Stomach (tissue), 9 donors: ENCODE data around the gene COG5. TPM values are rescaled to one million over a fixed set of nuclear protein-coding genes. Genes with fewer than 3 reads are reported as not detected.
A peak's percentile ranks its signal among the peaks of the same experiment; 100 is the strongest.

Source experiments
- DNase-seq, 2 donors: peaks; one replicate each; pipeline versions ENCODE4 v3.0.0 to v3.0.0-alpha.2; 2013 to 2019
- H3K27ac ChIP-seq, 5 donors: fragments of 200-600 bp in 4 of 5; sonication (generic) in 4 of 5; one replicate each; pipeline ENCODE4 v1.5.1; 2013 to 2019; ENCODE audit warnings: mild to moderate bottlenecking in 1 of 5, moderate library complexity in 1 of 5
- H3K27me3 ChIP-seq, 3 donors: fragments of 200-600 bp; sonication (generic); one replicate each; pipeline ENCODE4 v1.5.1; 2017 to 2019; ENCODE audit warnings: mixed run types in 1 of 3
- H3K36me3 ChIP-seq, 4 donors: fragments of 200-600 bp; sonication (generic); 1 replicate in 3 of 4; 2 replicates in 1 of 4; pipeline ENCODE4 v1.5.1; 2016 to 2019
- H3K4me1 ChIP-seq, 4 donors: fragments of 200-600 bp; sonication (generic); one replicate each; pipeline ENCODE4 v1.5.1; 2016 to 2019
- H3K4me3 ChIP-seq, 4 donors: fragments of 200-600 bp; sonication (generic) in 3 of 4; one replicate each; pipeline ENCODE4 v1.5.1; 2016 to 2019; ENCODE audit warnings: mild to moderate bottlenecking in 1 of 4
- H3K9me3 ChIP-seq, 4 donors: fragments of 200-600 bp; sonication (generic); one replicate each; pipeline ENCODE4 v1.5.1; 2016 to 2019
- EP300 ChIP-seq: sonication (generic); formaldehyde crosslinking; IDR thresholded peaks from one replicate; pipeline ENCODE4 v1.6.1; 2017; ENCODE audit warnings: antibody characterized with exemption
- POLR2A ChIP-seq, 4 donors: fragments of 450-650 bp; IDR thresholded peaks; one replicate each; pipeline ENCODE4 v1.6.1; 2016; ENCODE audit warnings: antibody characterized with exemption in 4 of 4, control low read depth in 2 of 4, mild to moderate bottlenecking in 1 of 4, moderate library complexity in 1 of 4
- POLR2AphosphoS5 ChIP-seq, 3 donors: sonication (generic); formaldehyde crosslinking; IDR thresholded peaks; one replicate each; pipeline ENCODE4 v1.6.1; 2016; ENCODE audit warnings: antibody characterized with exemption in 3 of 3
- WGBS, 5 donors: extraction: QIAGEN DNeasy Blood & Tissue Kit in 3 of 5; methylation state at CpG; one replicate each; pipeline versions ENCODE4 v1.1.5 to v1.1.7; 2013 to 2018; 5-methylcytosine and 5-hydroxymethylcytosine counted together
- intact Hi-C: fragments of 100-400 bp; cut with DNase I; formaldehyde crosslinking; loops from one replicate; pipeline ENCODE4 v1.15.1; 2023; ENCODE audit warnings: low total_unique reads
- polyA plus RNA-seq, 3 donors: library from polyadenylated mRNA; stranded (reverse); fragments of 200-250 nt; gene quantifications; one replicate each; pipeline ENCODE4 v1.2.3, GENCODE V29; 2013
- total RNA-seq, 5 donors: library from RNA; depleted of rRNA; stranded (reverse); fragments of >200 nt; gene quantifications; one replicate each; pipeline versions ENCODE4 v1.1.0 to v1.2.3, GENCODE V29; 2014 to 2016
- TF ChIP-seq, protein P1 (sequence below), 7 experiments: fragments of 450-650 bp in 4 of 7; fragments of 200-600 bp in 3 of 7; sonication (generic) in 3 of 7; IDR thresholded peaks; one replicate each; pipeline ENCODE4 v1.5.1; 2016 to 2019; ENCODE audit warnings: antibody characterized with exemption in 7 of 7, control low read depth in 2 of 7, mild to moderate bottlenecking in 1 of 7
- donor health status: healthy with polysubstance abuse.
- donor health status: Bipolar disorder and iron deficiency.
- donor health status: healthy.

The COG5 gene
- total and polyA plus RNA-seq, 8 donors = 5.2 to 285 (median 17.1) TPM

DNA sequence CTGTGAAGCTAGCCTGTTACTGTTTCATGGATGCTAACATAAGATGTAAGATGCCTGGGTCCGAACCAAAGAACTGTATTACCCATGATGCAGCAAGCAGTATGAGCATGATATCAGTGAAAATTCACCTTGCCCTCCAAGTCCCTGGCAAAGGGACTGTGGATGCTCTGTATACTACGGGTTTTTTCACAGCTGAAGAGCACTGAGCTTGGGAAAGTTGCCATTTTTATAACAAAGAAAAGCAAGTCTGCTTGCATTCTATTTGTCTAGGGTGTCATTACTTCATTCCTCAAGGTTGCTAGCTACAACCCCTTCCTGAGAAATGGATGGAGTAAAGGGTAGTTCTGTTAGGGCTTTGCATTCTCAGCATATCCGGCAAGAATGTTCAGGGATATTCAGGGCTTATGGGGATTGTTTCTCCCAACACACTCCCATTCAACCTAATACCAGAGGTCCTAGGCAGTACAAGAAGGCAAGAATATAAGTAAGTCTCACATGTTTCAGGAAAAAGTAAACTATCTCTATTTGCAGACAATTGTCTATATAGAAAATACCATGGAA is 99.0 kb downstream of the COG5 start:
- H3K27me3 ChIP-seq = no peaks in the 10 kb centered on the region
- WGBS, 5 donors = 76 to 87% (median 80%) methylated on average over 3 of the region's 3 CpGs
- H3K4me1 ChIP-seq = no peaks in the 10 kb centered on the region
- no peaks in the 10 kb centered on the region for H3K9me3 ChIP-seq
- no peak for DNase-seq
- H3K4me3 ChIP-seq = no peak overlapping the region
- no peak overlapping the region for H3K27ac ChIP-seq
- H3K36me3 ChIP-seq = no peaks in the 10 kb centered on the region
- intact Hi-C loops = loop anchor here (5.0 kb wide), 1 partner anchor 263 kb away; no protein-coding TSS in a partner anchor
- TF ChIP-seq POLR2A (IDR thresholded peaks at IDR 0.05) = no peak
- TF ChIP-seq POLR2AphosphoS5 (IDR thresholded peaks at IDR 0.05) = no peak
- TF ChIP-seq, protein P1, sequence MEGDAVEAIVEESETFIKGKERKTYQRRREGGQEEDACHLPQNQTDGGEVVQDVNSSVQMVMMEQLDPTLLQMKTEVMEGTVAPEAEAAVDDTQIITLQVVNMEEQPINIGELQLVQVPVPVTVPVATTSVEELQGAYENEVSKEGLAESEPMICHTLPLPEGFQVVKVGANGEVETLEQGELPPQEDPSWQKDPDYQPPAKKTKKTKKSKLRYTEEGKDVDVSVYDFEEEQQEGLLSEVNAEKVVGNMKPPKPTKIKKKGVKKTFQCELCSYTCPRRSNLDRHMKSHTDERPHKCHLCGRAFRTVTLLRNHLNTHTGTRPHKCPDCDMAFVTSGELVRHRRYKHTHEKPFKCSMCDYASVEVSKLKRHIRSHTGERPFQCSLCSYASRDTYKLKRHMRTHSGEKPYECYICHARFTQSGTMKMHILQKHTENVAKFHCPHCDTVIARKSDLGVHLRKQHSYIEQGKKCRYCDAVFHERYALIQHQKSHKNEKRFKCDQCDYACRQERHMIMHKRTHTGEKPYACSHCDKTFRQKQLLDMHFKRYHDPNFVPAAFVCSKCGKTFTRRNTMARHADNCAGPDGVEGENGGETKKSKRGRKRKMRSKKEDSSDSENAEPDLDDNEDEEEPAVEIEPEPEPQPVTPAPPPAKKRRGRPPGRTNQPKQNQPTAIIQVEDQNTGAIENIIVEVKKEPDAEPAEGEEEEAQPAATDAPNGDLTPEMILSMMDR (IDR thresholded peaks at IDR 0.05) = no peak
- TF ChIP-seq EP300 = no peak

DNA sequence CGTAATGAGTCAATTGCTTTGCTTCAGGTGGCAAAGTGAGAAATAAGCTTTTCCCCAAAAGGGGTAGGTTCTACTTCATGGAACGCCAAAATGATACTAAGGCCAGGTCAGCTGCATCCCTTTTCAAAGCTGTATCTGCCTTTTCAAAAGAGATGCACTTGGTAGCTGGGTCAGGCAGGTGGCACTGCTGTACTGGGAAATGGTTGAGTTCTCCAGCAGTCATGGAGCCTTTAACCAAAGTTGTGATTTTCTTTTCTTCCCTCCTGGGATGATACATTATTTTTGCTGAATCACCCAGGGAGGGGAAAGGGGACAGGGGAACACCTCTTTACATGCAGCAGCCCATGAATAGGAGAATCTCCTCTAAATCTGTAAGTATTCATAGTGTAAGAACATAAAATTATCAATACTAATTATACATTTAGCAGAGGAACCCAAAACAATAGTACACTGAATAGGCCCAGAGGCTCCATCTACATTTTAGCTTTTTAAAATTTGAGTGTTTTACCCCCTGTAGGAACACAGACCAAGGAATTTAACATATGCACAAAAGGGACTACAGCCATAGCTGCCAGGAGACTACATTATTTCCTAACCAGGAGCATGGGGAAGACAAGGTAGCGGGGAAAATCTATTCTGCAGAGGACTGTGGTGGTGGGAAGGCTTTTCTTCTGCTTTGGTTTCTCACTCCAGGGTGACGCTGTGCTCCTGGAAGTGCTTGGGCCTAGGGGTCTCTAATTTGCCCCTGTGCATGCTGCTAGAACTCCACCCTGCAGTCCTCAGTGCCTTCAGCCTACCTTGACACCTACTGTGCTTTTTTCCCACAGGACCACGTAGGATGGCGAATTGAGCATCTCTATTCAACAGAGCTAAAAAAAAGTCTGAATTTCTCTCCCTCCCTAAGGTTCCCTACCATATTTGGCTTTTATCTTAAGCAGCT is 100.3 kb downstream of the COG5 start:
- H3K9me3 ChIP-seq = no peaks in the 10 kb centered on the region
- intact Hi-C loops = loop anchor here (5.0 kb wide), 1 partner anchor 264 kb away; no protein-coding TSS in a partner anchor
- H3K27me3 ChIP-seq = no peaks in the 10 kb centered on the region
- DNase-seq = peak; percentile 58 to 84
- no peak overlapping the region for H3K27ac ChIP-seq
- H3K4me1 ChIP-seq = no peaks in the 10 kb centered on the region
- WGBS, 5 donors = 75 to 84% (median 79%) methylated on average over 6 of the region's 6 CpGs
- peaks cover 0 to 4% (median 3%) of the 10 kb centered on the region in 4 donors for H3K36me3 ChIP-seq
- TF ChIP-seq POLR2AphosphoS5 (IDR thresholded peaks at IDR 0.05) (peak in 1 of 3 donors; percentile 54), POLR2A (IDR thresholded peaks at IDR 0.05) (no peak)
- TF ChIP-seq, protein P1 (IDR thresholded peaks at IDR 0.05) = peak in 5 of 7 experiments; percentile 53 to 84 (median 65)
- H3K4me3 ChIP-seq = no peak overlapping the region

DNA sequence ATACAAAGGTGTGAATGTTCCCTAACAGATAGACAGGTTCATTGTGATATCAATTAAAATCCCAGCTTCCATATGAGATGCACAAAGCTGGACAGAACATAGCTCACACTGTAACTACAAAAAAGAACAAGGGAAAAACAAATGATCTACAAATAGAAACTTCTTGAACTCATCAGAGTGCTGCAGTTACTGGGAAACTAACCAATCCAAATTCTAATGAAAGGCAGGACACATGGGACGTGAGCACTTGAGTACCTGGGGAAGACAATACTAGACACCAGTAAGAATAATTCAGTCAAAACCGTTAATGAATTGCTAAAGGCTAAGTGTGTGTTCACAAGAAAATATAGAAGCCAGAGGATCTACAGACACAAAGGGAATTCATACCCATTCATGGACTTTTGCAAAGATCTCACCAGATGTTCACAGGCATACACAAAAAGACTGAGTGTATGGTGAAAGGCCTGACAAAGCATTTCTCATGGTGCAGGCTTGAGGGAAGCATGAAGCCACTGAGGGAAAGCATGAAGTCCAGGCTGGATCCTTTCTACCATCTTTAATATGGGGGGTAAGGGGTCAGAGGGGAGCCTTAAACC is 101.7 kb downstream of the COG5 start:
- Histone ChIP-seq H3K36me3 (peaks cover 0 to 6% (median 4%) of the 10 kb centered on the region in 4 donors), H3K4me1 (no peaks in the 10 kb centered on the region), H3K4me3 (no peak overlapping the region), H3K27ac (no peak overlapping the region), H3K9me3 (no peaks in the 10 kb centered on the region), H3K27me3 (no peaks in the 10 kb centered on the region)
- no peak for TF ChIP-seq POLR2AphosphoS5 (IDR thresholded peaks at IDR 0.05)
- TF ChIP-seq EP300 = no peak
- TF ChIP-seq, protein P1 (IDR thresholded peaks at IDR 0.05) = no peak
- TF ChIP-seq POLR2A (IDR thresholded peaks at IDR 0.05) = no peak
- 76 to 90% (median 89%) methylated on average over 2 of the region's 2 CpGs for WGBS, 5 donors
- intact Hi-C loops = loop anchor here (5.0 kb wide), 1 partner anchor 265 kb away; no protein-coding TSS in a partner anchor
- DNase-seq = no peak

DNA sequence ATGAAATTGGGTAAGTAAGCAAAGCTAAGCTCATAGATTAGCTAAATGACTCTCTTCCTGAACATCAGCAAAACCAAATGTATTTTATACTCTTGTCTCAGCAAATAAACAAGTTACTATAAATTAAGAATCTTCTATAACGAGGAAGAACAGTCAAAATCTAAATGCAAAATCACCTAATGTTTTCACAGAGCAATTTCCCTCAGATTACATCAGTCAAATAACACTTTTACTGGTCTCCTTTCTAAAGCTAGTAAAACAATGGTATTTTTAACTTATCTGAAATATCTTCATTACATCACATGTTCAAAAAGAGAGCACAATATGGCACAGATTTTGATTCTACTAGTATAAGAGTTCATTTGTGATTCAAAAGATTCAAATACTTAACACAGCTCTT is 110.3 kb downstream of the COG5 start:
- H3K4me3 ChIP-seq = no peak overlapping the region
- H3K27ac ChIP-seq = no peak overlapping the region
- H3K36me3 ChIP-seq = peaks cover 0 to 10% (median 5%) of the 10 kb centered on the region in 4 donors
- H3K4me1 ChIP-seq = no peaks in the 10 kb centered on the region
- no peak for TF ChIP-seq POLR2AphosphoS5 (IDR thresholded peaks at IDR 0.05)
- no peak for TF ChIP-seq EP300
- TF ChIP-seq, protein P1 (IDR thresholded peaks at IDR 0.05) = no peak
- 90 to 98% (median 93%) methylated on average over 1 of the region's 1 CpG for WGBS, 5 donors
- DNase-seq = no peak
- no peaks in the 10 kb centered on the region for H3K27me3 ChIP-seq
- no peaks in the 10 kb centered on the region for H3K9me3 ChIP-seq
- intact Hi-C loops = no loop called here
